Sigmoid colon (tissue), 4 donors: ENCODE results near the gene NANP.

Experiments used
- POLR2AphosphoS5 ChIP-seq, 4 donors: sonication (generic); formaldehyde crosslinking; IDR thresholded peaks; one replicate each; pipeline ENCODE4 v1.6.1; 2017; ENCODE audit warnings: antibody characterized with exemption in 4 of 4
- TF ChIP-seq, protein P1 (sequence below), 4 experiments: fragments of 450-650 bp in 3 of 4; fragments of 200-600 bp in 1 of 4; IDR thresholded peaks; one replicate each; pipeline ENCODE4 v1.5.1; 2016 to 2019; ENCODE audit warnings: antibody characterized with exemption in 4 of 4, mild to moderate bottlenecking in 3 of 4, moderate library complexity in 2 of 4

DNA sequence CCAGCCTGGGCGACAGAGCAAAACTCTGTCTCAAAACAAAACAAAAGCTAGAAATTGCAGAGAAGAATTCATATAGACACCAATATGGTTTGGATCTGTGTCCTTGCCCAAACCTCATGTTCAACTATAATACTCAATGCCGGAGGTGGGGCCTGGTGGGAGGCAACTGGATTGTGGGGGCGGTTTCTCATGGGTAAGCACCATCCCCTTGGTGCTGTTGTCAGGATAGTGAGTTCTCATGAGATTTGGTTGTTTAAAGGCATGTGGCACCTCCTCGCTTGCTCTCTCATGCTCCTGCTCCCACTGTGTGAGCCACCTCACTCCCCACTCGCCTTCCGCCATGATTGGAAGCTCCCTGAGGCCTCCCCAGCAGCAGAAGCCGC is 53.7 kb downstream of the NANP start:
- TF ChIP-seq, protein P1, sequence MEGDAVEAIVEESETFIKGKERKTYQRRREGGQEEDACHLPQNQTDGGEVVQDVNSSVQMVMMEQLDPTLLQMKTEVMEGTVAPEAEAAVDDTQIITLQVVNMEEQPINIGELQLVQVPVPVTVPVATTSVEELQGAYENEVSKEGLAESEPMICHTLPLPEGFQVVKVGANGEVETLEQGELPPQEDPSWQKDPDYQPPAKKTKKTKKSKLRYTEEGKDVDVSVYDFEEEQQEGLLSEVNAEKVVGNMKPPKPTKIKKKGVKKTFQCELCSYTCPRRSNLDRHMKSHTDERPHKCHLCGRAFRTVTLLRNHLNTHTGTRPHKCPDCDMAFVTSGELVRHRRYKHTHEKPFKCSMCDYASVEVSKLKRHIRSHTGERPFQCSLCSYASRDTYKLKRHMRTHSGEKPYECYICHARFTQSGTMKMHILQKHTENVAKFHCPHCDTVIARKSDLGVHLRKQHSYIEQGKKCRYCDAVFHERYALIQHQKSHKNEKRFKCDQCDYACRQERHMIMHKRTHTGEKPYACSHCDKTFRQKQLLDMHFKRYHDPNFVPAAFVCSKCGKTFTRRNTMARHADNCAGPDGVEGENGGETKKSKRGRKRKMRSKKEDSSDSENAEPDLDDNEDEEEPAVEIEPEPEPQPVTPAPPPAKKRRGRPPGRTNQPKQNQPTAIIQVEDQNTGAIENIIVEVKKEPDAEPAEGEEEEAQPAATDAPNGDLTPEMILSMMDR (IDR thresholded peaks at IDR 0.05) = no peak
- no peak for TF ChIP-seq POLR2AphosphoS5 (IDR thresholded peaks at IDR 0.05)
